NCI-H128 (cell line): Measurements from ENCODE around the gene ANTXR1.

Experiments used
- DNase-seq: peaks from one replicate; lab custom pipeline; 2025; ENCODE audit not compliant: unreplicated experiment; lab: John Stamatoyannopoulos, UW

The ANTXR1 gene

GRCh38 chr2:69013142-69013839, at the start of gene ANTXR1:
ANTXR1 (plus strand) TSS chr2:69013179; CDS start chr2:69013500, 321 bp downstream.
- DNase-seq, result peak; percentile 36

- no peak for DNase-seq
Measured at GRCh38 chr2:68964282-68964681, 48.7 kb upstream of the ANTXR1 start.

- no peak for DNase-seq
Measured at GRCh38 chr2:68968221-68968620, 44.8 kb upstream of the ANTXR1 start.

- DNase-seq, result no peak
Measured at GRCh38 chr2:68969736-68970490, 43.1 kb upstream of the ANTXR1 start.

- no peak for DNase-seq
Measured at GRCh38 chr2:68970566-68971265, 42.3 kb upstream of the ANTXR1 start.

GRCh38 chr2:68971591-68972231, 41.3 kb upstream of the ANTXR1 start:
- DNase-seq, result no peak

GRCh38 chr2:68974251-68974650, 38.7 kb upstream of the ANTXR1 start, which contains the start of gene GKN1:
GKN1 (plus strand) TSS chr2:68974636; CDS start chr2:68974678, 42 bp downstream.
- DNase-seq, result no peak

GRCh38 chr2:68974946-68975665, 37.9 kb upstream of the ANTXR1 start:
- no peak for DNase-seq

GRCh38 chr2:68975844-68976243, 37.1 kb upstream of the ANTXR1 start:
- DNase-seq, result no peak

GRCh38 chr2:68977453-68977852, 35.5 kb upstream of the ANTXR1 start:
- no peak for DNase-seq

- DNase-seq, result no peak
Measured at GRCh38 chr2:68978098-68978497, 34.9 kb upstream of the ANTXR1 start.

- DNase-seq, result peak; percentile 4
Measured at GRCh38 chr2:68980956-68981355, 32.0 kb upstream of the ANTXR1 start.

- no peak for DNase-seq
Measured at GRCh38 chr2:68987021-68987503, 25.9 kb upstream of the ANTXR1 start.

- DNase-seq, result no peak
Measured at GRCh38 chr2:68989035-68989434, 23.9 kb upstream of the ANTXR1 start.

- no peak for DNase-seq
Measured at GRCh38 chr2:68992341-68992740, 20.6 kb upstream of the ANTXR1 start.

GRCh38 chr2:68992933-68993332, 20.0 kb upstream of the ANTXR1 start:
- DNase-seq, result no peak

- no peak for DNase-seq
Measured at GRCh38 chr2:68993660-68994059, 19.3 kb upstream of the ANTXR1 start.

GRCh38 chr2:68994864-68995263, 18.1 kb upstream of the ANTXR1 start:
- no peak for DNase-seq

- no peak for DNase-seq
Measured at GRCh38 chr2:68995916-68996315, 17.1 kb upstream of the ANTXR1 start.

- DNase-seq, result no peak
Measured at GRCh38 chr2:68997401-68997800, 15.6 kb upstream of the ANTXR1 start.
